ENCODE measurements around the gene RASIP1. TPM values are rescaled to one million over a fixed set of nuclear protein-coding genes. Genes with fewer than 3 reads are reported as not detected.
"Not testable (repeated sequence)": the region's sequence is repeated elsewhere in the genome, so short reads cannot be mapped to it uniquely, and the experiment has no call there.

RASIP1 gene, protein sequence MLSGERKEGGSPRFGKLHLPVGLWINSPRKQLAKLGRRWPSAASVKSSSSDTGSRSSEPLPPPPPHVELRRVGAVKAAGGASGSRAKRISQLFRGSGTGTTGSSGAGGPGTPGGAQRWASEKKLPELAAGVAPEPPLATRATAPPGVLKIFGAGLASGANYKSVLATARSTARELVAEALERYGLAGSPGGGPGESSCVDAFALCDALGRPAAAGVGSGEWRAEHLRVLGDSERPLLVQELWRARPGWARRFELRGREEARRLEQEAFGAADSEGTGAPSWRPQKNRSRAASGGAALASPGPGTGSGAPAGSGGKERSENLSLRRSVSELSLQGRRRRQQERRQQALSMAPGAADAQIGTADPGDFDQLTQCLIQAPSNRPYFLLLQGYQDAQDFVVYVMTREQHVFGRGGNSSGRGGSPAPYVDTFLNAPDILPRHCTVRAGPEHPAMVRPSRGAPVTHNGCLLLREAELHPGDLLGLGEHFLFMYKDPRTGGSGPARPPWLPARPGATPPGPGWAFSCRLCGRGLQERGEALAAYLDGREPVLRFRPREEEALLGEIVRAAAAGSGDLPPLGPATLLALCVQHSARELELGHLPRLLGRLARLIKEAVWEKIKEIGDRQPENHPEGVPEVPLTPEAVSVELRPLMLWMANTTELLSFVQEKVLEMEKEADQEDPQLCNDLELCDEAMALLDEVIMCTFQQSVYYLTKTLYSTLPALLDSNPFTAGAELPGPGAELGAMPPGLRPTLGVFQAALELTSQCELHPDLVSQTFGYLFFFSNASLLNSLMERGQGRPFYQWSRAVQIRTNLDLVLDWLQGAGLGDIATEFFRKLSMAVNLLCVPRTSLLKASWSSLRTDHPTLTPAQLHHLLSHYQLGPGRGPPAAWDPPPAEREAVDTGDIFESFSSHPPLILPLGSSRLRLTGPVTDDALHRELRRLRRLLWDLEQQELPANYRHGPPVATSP
- total RNA-seq = 34.5 TPM
- long read RNA-seq, partial matches to known transcripts = 8 of 22 reads
- long read RNA-seq, other reads (novel, unspliced or antisense) = 12 of 22 reads

DNA sequence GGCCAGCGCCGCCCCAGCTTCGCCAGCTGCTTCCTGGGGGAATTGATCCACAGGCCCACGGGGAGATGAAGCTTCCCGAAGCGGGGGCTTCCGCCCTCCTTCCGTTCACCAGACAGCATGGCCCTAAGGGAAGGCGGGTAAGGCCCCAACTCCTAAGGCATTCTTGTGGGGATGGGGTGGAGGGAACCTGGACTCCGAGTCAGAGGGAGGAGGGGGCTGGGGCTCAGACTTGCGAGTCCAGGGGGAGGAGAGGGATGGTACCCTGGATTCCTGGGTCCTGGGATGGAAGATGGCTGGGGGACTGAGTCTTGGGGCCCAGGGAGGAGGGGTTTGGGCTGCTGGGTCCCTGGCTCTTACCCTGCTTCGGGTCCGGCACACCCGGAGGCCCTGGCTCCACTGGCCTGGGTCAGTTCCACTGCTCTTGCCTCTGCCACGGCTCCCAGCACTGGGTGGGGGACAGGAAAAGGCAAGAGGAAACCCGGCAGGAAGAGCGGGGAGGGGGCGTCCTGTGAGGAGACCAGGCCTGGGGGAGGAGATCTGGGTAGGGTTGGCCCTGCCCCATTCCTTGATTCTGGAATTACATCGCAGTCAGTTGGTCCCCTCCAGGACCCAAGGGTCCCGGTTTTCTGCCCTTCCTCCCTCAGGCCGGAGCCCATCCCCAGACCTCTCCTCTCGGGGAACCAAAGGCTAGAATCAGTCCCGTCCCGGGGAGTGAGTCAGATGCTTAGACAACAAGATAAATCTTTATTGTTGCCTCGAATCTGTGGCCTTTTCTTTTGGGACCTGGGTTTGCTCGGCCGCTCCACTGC, at the start of gene RASIP1:
RASIP1 (minus strand) TSS at position 447 of the 809 bp plus-strand sequence; CDS start at position 119, 328 bp downstream.
- DNase-seq (ENCODE audit: low spot score) = no peak

DNA sequence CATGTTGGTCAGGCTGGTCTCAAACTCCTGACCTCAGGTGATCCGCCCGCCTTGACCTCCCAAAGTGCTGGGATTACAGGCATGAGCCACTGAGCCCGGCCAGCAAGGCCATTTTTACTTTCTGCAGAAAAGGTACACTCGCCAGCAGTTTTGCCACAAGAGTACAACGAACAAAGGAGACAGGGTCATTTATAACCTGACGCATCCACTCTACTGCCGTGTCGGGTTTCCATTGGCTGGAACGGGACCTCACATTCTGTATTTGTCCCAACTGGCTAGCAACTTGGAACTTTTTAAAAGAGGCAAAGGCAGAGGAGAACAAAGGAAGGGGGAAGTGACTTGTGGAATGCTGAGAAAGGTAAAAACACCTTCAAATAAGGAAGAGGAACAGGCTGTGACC, 46.9 kb upstream of the RASIP1 start:
- DNase-seq (ENCODE audit: low spot score) = not testable (repeated sequence)

DNA sequence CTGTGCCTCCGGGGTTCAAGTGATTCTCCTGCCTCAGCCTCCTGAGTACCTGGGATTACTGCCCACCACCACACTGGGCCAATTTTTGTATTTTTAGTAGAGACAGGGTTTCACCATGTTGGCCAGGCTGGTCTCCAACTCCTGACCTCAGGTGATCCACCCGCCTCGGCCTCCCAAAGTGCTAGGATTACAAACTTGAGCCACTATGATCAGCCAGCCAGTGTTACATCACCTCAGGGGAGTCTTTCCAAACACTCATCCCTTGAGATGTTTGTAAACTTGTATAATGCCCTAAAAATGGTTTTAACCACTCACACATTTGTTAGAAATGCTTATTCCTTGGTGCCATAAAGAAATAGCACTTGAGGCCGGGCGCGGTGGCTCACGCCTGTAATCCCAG, 46.0 kb upstream of the RASIP1 start:
- not testable (repeated sequence) for DNase-seq (ENCODE audit: low spot score)

DNA sequence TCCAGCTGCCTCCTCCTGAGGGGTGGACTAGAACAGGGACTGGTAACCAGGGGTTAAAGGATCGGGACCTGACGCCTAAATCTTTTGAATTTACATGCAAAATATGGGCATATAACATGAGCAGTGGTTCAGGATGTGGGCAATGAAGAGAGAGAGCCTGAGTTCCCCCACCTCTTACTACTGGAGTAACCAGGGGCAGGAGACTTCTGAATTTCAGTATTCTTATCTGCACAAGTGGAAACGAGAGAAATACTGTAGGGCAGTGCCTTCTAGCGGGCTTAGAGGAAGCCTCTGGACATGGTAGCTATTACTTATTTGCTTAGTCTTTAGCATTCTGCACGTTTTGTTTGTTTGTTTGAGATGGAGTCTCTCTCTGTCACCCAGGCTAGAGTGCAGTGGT, 44.1 kb upstream of the RASIP1 start:
- DNase-seq (ENCODE audit: low spot score) = no peak

DNA sequence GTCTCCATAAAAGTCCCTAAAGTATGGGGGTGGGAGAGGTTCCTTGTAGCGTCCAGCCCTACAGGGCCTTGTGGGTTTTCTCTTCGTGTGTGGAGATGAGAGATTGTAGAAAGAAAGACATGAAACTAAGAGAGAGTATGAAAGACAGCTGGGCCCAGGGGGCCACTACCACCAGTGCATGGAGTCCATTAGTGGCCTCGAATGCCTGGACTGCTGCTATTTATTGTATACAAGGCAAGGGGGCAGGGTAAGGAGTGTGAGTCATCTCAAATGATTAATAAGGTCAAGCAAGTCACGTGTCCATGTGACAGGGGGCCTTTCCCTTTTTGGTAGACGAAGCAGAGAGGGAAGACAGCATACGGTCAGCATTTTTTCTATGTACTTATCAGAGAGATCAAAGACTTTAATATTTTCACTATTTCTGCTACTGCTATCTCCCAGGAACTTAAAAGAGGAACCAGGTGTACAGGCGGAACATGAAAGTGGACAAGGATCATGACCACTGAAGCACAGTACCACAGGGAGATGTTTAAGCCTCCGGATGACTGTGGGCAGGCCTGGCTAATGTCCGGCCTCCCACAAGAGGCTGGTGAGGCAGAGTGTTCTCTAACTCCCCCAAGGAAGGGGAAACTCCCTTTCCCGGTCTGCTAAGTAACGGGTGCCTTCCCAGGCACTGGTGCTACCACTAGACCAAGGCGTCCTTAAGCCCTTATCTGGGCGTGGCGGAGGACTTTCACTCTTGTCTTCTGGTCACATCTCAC, 40.4 kb upstream of the RASIP1 start:
- no peak for DNase-seq (ENCODE audit: low spot score)

DNA sequence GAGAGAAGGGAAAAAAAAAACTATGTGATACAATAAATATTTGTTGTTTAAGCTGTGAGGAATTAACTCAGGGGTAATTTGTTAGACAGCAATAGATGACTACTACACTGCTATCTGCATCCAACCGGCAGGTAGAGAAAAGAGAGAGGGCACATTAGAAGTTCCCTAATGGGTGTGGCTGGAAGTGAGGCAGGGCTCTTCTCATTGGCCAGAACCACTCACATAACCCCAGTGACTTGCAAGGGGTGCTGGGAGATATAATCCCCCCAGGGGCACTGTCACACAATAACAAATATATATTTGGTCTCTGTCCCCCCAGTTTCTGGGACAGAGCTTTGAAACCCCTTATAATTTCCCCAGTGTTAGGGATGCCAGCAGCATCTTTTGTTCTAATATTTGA, 39.2 kb upstream of the RASIP1 start:
- DNase-seq (ENCODE audit: low spot score) = no peak

DNA sequence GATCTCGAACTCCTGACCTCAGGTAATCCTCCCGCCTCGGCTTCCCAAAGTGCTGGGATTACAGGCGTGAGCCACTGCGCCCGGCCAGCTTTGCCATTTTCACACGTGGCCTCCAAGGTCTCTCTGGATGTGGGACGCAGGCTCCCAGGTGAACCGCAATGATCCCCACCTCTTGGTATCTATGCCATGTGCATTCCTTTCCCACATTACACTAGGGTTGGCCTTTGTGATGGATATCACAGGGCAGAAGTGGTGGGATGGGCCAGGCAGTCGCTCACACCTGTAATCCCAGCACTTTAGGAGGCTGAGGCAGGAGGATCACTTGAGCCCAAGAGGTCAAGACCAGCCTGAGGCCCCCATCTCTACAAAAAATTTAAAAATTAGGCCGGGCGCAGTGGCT, 37.3 kb upstream of the RASIP1 start:
- no peak for DNase-seq (ENCODE audit: low spot score)

DNA sequence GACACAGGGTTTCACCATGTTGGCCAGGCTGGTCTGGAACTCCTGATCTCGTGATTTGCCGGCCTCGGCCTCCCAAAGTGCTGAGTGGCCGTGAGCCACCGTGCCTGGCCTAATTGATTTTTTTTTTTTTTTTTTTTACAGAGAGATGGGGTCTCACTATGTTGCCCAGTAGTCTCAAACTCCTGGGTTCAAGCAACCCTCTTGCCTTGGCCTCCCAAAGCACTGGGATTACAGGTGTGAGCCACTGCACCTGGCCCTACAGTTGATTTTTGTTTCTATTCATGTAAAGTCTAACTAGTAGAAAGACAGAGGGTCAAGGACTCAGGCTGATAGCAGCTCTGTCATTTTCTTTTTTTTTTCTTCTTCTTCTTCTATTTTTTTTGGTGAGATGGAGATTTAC, 36.7 kb upstream of the RASIP1 start:
- DNase-seq (ENCODE audit: low spot score) = no peak

DNA sequence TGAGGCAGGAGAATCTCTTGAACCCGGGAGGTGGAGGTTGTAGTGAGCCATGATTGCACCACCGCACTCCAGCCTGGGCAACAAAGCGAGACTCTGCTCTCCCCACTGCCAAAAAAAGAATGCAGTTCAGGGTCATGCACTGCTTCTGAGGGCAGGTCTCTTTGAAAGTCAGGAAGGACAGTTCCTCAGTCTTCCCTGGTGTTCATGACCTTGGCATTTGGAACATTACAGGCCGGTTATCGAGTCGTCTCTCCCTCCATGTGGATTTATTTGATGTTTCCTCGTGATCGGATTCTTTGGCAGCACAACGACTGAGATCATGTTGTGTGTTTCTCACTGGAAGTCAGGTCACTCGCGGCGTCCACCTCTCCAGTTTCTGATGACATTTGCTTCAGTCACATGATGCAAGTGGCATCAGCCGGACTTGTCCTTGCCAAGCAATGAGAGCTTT, 32.1 kb upstream of the RASIP1 start:
- no peak for DNase-seq (ENCODE audit: low spot score)

DNA sequence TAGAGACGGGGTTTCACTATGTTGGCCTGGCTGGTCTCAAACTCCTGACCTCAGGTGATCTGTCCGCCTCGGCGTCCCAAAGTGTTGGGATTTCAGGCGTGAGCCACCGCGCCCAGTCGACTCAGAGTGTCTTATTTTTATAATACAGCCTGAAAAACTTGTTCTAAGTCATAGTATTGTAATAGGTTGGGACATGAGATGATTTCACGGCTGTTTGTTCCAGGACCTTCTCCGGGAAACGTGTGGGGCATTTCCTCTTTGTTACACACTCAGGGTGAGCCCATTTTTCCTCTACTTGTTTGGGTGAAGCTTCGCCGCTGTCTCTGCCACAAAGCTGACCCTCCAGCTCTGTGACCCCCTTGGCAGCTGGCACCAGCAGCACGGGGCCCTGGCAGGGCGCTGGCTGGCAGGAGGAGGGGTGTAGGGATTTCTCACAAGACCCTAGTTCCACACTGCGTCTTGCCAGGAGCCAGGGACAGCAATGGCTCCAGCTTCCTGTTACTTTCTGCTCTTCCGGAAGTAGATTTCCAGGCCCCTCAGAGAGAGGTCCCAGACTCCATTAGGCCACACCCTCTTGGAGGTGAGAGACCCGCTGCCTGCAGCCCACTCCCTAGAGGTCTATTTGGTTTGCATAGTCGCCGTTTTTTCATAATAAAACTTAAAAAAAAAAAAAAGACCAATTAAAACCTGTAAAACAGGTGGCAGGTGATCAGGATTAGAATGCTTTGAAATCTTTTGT, 30.5 kb upstream of the RASIP1 start:
- no peak for DNase-seq (ENCODE audit: low spot score)

DNA sequence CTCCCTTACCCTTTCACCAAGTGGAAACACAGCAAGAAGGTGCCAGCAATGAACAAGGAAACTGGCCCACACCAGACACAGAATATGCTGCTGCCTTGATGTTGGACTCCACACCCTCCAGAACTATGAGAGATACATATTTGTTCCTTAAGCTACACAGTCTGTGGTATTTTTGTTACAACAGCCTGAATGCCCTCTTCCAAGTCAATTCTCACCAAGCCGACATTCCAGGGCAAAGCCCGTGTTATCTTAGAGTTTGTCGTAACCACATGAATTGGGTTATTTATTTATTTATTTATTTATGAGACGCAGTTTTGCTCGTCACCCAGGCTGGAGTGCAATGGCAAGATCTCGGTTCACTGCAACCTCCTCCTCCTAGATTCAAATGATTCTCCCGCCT, 29.9 kb upstream of the RASIP1 start:
- DNase-seq (ENCODE audit: low spot score) = no peak

DNA sequence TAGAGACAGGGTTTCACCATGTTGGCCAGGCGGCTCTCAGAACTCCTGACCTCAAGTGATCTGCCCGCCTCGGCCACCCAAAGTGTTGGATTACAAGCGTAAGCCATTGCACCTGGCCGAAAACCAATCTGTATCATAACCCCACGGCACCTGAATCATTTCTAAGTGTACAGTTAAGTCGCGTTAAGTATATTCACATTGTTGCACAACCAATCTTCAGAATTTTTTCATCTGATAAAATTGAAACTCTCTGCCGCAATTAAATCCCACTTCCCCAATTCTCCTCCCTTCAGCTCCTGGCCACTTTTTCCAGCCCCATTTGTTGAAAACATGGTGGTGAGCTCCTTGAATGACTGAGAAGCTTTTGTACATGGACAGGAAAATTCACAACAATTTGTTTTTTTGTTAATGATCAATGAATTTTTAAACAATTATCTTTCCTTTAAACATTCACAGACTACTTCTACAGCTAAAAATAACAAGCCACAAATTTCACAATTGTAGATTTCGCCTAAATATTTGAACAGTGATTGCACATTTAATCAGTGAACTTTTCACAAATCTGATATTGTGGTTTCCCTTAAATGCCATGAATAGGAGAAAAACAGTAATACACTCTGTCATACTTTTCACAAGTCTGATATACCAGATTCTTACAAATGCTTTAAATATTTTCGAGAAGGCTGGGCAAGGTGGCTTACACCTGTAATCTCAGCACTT, 28.7 kb upstream of the RASIP1 start:
- DNase-seq (ENCODE audit: low spot score) = no peak

DNA sequence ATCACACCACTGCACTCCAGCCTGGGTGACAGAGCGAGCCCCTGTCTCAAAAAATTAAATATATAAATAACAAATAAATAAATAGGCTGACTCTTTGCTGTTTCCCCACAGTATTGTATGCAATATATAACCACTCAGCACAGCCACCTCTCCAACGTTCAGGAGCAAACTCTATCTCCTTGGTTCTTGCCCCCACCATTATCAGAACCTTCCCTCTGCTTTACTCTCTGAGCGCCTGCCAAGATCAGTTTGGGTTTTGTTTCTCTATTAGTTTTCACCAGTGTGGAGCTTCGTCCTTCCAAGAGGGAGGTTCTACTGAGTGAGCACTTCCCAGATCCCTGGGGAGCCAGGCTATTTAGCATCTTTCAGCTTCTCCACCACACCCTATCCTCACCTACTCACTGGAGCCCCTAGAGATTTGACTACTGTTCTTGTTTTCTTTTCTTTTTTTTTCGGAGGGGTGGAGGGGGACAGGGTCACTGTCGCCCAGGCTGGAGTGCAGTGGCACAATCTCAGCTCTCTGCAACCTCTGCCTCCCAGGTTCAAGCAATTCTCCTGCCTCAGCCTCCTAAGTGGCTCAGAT, 27.9 kb upstream of the RASIP1 start:
- not testable (repeated sequence) for DNase-seq (ENCODE audit: low spot score)

DNA sequence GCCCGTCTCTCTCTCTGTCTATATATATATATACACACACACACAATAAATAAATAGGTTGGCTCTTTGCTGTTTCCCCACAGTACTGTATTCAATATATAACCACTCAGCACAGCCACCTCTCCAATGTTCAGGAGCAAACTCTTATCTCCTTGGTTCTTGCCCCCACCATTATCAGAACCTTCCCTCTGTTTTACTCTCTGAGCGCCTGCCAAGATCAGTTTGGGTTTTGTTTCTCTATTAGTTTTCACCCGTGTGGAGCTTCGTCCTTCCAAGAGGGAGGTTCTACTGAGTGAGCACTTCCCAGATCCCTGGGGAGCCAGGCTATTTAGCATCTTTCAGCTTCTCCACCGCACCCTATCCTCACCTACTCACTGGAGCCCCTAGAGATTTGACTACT, 25.4 kb upstream of the RASIP1 start:
- not testable (repeated sequence) for DNase-seq (ENCODE audit: low spot score)

DNA sequence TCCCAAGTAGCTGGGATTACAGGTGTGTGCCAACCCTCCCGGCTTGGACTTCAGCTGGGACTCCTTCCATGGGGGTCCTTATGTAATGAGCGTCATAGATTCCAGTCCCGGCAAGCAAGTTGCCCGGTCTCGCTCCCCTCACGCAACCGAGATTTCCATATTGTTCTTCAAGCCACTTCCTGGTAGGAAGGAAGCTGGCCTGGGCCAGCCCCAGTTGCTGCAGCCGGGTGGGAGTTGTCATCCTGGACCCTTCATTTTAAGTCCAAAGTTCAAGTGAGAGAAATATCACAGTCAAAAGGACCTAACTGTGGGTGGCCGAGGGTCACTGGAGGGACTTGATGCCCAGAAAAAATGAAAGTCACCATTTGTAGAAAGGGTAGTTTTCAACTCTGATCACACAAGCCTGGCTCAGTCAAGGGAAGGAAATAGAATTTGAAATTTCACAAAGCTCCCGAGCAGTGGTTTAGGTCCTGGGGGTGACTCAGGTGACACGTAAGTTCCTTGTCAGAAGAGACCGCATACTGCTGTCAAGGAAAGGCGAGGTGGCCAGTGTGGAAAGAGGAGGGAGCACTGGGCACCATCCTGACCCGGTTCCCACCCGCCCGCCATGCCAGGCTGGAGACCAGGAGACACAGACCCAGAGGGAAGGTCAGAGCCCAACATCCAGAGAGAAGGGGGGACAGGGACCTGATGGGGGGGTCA, 20.2 kb upstream of the RASIP1 start:
- DNase-seq (ENCODE audit: low spot score) = no peak

DNA sequence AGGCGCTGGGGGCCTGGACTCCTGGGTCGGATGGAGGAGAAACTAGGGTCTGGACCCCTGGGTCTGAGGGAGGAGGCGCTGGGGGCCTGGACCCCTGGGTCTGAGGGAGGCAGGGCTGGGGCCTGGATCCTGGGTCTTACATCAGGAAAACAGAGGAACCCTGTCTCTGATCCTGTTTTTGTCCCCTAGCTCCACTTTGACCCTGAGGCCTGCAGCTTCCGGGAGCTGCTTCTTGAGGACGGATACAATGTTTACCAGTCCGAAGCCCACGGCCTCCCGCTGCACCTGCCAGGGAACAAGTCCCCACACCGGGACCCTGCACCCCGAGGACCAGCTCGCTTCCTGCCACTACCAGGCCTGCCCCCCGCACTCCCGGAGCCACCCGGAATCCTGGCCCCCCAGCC, 17.3 kb upstream of the RASIP1 start:
- DNase-seq (ENCODE audit: low spot score) = no peak

DNA sequence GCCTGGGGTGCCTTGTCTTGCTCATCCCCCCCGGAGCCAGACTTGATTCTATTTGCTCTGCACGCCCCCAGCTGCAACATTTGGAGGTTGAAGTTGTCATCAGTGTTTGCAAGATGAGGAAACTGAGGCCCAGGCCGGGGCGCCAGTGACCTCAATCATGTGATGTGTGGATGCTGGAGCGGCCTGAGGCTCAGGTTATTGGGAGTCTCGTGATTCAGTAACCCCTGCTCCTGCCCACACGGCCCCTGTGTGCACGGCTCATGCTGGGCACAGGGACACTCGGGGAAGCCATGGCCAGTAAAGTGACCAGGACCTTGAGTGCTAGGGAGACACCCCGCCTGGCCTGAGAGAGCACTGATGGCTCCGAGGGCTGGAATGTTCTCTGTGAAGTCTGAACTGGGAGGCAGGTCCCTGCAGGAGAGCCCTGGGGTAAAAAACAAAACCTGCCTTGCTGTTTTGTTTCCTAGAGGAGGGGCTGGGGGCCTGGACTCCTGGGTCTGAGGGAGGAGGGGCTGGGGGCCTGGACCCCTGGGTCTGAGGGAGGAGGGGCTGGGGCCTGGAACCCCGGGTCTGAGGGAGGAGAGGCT, 16.8 kb upstream of the RASIP1 start:
- DNase-seq (ENCODE audit: low spot score) = no peak

DNA sequence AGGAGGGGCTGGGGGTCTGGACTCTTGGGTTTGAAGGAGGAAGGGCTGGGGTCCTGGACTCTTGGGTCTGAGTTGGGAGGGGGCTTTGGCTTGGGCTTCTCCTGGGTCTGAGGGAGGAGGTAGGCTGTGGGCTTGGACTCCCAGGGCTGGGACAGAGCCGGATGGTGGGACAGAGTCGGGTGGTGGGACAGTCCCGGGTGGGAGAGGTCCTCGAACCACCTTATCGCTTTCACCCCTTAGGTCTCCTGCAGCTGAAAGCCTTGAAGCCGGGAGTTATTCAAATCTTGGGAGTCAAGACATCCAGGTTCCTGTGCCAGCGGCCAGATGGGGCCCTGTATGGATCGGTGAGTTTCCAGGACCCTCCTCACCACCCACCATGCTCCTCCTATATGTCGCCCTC, 16.3 kb upstream of the RASIP1 start:
- no peak for DNase-seq (ENCODE audit: low spot score)
